ENCODE data around the gene PCCA. TPM values are rescaled to one million over a fixed set of nuclear protein-coding genes. Genes with fewer than 3 reads are reported as not detected.

Gene PCCA
- total and polyA plus RNA-seq, 2 experiments from 2014 or later: 41.9 to 46.6 TPM

DNA sequence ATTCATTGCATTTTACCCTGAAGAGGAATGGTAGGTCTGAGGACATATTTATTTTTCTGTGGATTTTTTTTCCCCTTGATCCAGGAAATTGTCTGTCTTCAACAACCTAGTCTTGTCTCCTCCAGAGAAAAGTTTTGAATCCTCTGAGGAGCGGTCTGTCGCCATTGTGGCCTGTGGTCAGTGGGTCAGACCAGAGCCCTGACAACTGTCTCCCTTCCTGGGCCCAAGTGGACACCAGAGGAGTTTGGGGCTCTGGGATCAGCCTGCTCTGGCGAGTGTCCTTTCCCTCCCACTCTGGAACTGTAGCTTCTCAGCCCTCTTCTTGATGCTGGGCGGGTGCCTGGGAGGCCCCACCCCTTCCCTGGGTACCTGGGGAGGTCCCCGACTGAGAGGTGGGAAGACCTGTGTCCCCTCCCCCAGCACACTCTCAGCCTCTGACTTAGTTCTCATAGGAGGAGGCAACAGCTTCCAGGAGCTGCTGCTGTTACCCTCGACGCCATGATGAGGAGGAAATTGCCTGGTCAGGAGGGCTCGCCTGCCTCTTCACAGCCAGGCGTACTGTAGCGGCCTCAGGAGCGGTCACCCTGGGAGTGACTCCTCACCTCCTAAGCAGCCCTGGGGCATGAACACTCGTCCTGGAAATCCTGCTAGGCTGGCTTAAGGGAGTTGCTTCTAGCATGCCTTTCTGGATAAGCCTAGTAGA lies 389.4 kb downstream of the PCCA start (continued):
- TF ChIP-seq, protein P1, sequence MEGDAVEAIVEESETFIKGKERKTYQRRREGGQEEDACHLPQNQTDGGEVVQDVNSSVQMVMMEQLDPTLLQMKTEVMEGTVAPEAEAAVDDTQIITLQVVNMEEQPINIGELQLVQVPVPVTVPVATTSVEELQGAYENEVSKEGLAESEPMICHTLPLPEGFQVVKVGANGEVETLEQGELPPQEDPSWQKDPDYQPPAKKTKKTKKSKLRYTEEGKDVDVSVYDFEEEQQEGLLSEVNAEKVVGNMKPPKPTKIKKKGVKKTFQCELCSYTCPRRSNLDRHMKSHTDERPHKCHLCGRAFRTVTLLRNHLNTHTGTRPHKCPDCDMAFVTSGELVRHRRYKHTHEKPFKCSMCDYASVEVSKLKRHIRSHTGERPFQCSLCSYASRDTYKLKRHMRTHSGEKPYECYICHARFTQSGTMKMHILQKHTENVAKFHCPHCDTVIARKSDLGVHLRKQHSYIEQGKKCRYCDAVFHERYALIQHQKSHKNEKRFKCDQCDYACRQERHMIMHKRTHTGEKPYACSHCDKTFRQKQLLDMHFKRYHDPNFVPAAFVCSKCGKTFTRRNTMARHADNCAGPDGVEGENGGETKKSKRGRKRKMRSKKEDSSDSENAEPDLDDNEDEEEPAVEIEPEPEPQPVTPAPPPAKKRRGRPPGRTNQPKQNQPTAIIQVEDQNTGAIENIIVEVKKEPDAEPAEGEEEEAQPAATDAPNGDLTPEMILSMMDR (conservative IDR thresholded peaks at IDR 0.05; ENCODE audit: low read depth in 2 of 2): no peak
- TF ChIP-seq ZNF331 (CRISPR knock-in tag; IDR thresholded peaks at IDR 0.05; ENCODE audit: low read depth): no peak
- TF ChIP-seq, protein P2, sequence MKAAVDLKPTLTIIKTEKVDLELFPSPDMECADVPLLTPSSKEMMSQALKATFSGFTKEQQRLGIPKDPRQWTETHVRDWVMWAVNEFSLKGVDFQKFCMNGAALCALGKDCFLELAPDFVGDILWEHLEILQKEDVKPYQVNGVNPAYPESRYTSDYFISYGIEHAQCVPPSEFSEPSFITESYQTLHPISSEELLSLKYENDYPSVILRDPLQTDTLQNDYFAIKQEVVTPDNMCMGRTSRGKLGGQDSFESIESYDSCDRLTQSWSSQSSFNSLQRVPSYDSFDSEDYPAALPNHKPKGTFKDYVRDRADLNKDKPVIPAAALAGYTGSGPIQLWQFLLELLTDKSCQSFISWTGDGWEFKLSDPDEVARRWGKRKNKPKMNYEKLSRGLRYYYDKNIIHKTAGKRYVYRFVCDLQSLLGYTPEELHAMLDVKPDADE (IDR thresholded peaks at IDR 0.05): no peak

DNA sequence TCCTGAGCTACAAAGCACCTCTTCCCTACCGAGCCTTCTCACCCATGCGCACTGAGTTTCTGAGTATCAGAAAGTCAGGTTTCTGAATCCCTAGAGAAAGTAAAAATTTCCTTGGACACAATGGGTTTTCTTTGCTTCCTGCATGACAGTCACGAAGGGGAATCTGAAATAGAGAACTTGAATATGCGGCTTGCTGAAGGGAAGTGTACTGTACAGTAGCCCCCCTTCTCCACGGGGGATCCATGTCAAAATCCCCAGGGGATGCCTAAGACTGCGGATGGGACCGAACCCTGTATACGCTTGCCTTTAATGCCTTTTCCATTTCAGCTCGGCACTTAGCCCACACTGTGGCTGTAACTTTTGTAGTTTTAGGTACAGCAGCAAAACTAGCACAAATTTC lies 391.8 kb downstream of the PCCA start:
- H3K4me1 ChIP-seq (ENCODE audit: insufficient read depth): peaks cover 30% of the 10 kb centered on the region
- H2AFZ ChIP-seq: no peak overlapping the region
- H3K79me2 ChIP-seq (replicated peaks; ENCODE audit: insufficient read depth): no peaks in the 10 kb centered on the region
- ATAC-seq (no peak), DNase-seq (ENCODE audit: low spot score) (no peak)
- no peaks in the 10 kb centered on the region for H3K36me3 ChIP-seq (ENCODE audit: insufficient read depth)
- no peak overlapping the region for H3K4me2 ChIP-seq
- Mint-ChIP-seq H3K27ac (no peak overlapping the region), H3K9me3 (no peaks in the 10 kb centered on the region), H3K4me3 (no peak overlapping the region), H3K27me3 (ENCODE audit: insufficient read depth, low read depth, poor library complexity) (peaks cover 6% of the 10 kb centered on the region), H3K36me3 (ENCODE audit: low read depth) (no peaks in the 10 kb centered on the region), H3K4me1 (peaks cover 47% of the 10 kb centered on the region)
- H3F3A ChIP-seq (replicated peaks; ENCODE audit: low read depth): no peaks in the 10 kb centered on the region
- no peaks in the 10 kb centered on the region for H4K20me1 ChIP-seq (replicated peaks; ENCODE audit: insufficient read depth)
- H3K9me2 ChIP-seq (ENCODE audit: insufficient read depth): 0 out of 2 replicates have a peak, but pooled peaks cover 3% of the 10 kb centered on the region
- H3K27me3 ChIP-seq (ENCODE audit: insufficient read depth): no peaks in the 10 kb centered on the region
- no peak for TF ChIP-seq ZNF114 (CRISPR knock-in tag; IDR thresholded peaks at IDR 0.05)
- TF ChIP-seq CREB1 (CRISPR knock-in tag; IDR thresholded peaks at IDR 0.05; ENCODE audit: low read depth): no peak
- TF ChIP-seq ZNF331 (CRISPR knock-in tag; IDR thresholded peaks at IDR 0.05; ENCODE audit: low read depth): no peak
- no peak overlapping the region for H3K27ac ChIP-seq (ENCODE audit: low read depth)
- H3K4me3 ChIP-seq: no peak overlapping the region

DNA sequence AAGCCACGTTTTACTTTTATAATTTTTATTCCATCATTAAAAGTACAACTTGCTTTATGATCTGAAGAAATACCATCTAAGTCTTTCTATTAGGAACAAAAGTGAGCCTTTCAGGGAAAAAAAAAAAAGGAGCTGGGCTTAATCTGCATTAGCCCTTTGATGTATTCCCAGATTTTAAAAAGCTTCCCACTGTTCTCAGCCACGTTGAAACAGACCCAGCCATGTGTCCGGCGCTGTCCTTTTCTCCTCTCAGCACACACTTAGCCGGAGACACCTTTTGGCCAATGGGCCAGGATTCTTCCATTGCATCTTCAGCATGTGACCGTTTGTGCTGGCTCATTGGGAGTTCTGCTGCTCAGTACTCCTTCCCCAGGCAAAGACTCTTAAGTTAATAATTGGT lies 394.2 kb downstream of the PCCA start:
- H3F3A ChIP-seq (replicated peaks; ENCODE audit: low read depth): no peaks in the 10 kb centered on the region
- H3K27me3 ChIP-seq (ENCODE audit: insufficient read depth): no peaks in the 10 kb centered on the region
- no peak overlapping the region for H3K27ac ChIP-seq (ENCODE audit: low read depth)
- H3K4me2 ChIP-seq: no peak overlapping the region
- ATAC-seq (no peak), DNase-seq (ENCODE audit: low spot score) (no peak)
- no peaks in the 10 kb centered on the region for H3K79me2 ChIP-seq (replicated peaks; ENCODE audit: insufficient read depth)
- peaks cover 2% of the 10 kb centered on the region for H3K27me3 Mint-ChIP-seq (ENCODE audit: insufficient read depth, low read depth, poor library complexity)
- no peaks in the 10 kb centered on the region for H3K36me3 ChIP-seq (ENCODE audit: insufficient read depth)
- H3K9me3 Mint-ChIP-seq: no peaks in the 10 kb centered on the region
- H3K9me2 ChIP-seq (ENCODE audit: insufficient read depth): 0 out of 2 replicates have a peak, but pooled peaks cover 3% of the 10 kb centered on the region
- H3K36me3 Mint-ChIP-seq (ENCODE audit: low read depth): no peaks in the 10 kb centered on the region
- no peak overlapping the region for H3K4me3 Mint-ChIP-seq
- H3K27ac Mint-ChIP-seq: no peak overlapping the region
- H3K4me3 ChIP-seq: no peak overlapping the region
- no peak overlapping the region for H2AFZ ChIP-seq
- H3K4me1 Mint-ChIP-seq: peaks cover 41% of the 10 kb centered on the region
- H3K4me1 ChIP-seq (ENCODE audit: insufficient read depth): peaks cover 16% of the 10 kb centered on the region
- H4K20me1 ChIP-seq (replicated peaks; ENCODE audit: insufficient read depth): no peaks in the 10 kb centered on the region
- TF ChIP-seq, protein P3, sequence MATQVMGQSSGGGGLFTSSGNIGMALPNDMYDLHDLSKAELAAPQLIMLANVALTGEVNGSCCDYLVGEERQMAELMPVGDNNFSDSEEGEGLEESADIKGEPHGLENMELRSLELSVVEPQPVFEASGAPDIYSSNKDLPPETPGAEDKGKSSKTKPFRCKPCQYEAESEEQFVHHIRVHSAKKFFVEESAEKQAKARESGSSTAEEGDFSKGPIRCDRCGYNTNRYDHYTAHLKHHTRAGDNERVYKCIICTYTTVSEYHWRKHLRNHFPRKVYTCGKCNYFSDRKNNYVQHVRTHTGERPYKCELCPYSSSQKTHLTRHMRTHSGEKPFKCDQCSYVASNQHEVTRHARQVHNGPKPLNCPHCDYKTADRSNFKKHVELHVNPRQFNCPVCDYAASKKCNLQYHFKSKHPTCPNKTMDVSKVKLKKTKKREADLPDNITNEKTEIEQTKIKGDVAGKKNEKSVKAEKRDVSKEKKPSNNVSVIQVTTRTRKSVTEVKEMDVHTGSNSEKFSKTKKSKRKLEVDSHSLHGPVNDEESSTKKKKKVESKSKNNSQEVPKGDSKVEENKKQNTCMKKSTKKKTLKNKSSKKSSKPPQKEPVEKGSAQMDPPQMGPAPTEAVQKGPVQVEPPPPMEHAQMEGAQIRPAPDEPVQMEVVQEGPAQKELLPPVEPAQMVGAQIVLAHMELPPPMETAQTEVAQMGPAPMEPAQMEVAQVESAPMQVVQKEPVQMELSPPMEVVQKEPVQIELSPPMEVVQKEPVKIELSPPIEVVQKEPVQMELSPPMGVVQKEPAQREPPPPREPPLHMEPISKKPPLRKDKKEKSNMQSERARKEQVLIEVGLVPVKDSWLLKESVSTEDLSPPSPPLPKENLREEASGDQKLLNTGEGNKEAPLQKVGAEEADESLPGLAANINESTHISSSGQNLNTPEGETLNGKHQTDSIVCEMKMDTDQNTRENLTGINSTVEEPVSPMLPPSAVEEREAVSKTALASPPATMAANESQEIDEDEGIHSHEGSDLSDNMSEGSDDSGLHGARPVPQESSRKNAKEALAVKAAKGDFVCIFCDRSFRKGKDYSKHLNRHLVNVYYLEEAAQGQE (IDR thresholded peaks at IDR 0.05; ENCODE audit: unreplicated experiment): no peak
- TF ChIP-seq ZNF331 (CRISPR knock-in tag; IDR thresholded peaks at IDR 0.05; ENCODE audit: low read depth) (no peak), EZH2 (IDR thresholded peaks at IDR 0.05; ENCODE audit: low read depth, unreplicated experiment) (no peak), STAT1 (IDR thresholded peaks at IDR 0.05; ENCODE audit: unreplicated experiment) (no peak), CREB1 (CRISPR knock-in tag; IDR thresholded peaks at IDR 0.05; ENCODE audit: low read depth) (no peak), POLR2AphosphoS5 (IDR thresholded peaks at IDR 0.05; ENCODE audit: low read depth) (no peak), JUNB (IDR thresholded peaks at IDR 0.05; ENCODE audit: unreplicated experiment) (no peak)

Measured in GM23338 (cell line).